HG03354 (cell line): ENCODE measurements around the gene XIRP2.
A peak's percentile ranks its signal among the peaks of the same experiment; 100 is the strongest.

Experiments used
- ATAC-seq: cut with Tn5 transposase; IDR thresholded peaks from one replicate; pipeline ENCODE4 v1.9.1; 2021; ENCODE audit warnings: mild to moderate bottlenecking; ENCODE audit not compliant: unreplicated experiment, poor library complexity, severe bottlenecking

XIRP2 gene

DNA sequence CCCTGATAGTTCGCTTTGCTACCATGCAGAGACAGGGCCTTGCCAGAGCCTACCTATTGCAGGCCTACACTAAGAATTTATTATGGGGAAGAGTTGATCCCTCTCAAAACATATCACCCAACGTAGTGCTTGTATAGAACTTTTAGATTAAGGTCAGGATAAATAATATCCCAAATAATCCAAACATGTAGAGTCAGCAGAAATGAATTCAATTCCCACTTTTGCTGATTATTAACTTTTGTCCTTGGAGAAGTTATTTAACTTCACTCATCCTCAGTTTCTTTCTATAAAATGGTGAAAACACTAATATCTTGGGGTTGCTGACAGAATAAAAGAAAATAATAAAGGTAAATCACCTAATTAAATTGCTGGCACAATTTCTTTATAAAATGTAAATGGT is 294.1 kb downstream of the XIRP2 start:
- no peak for ATAC-seq

DNA sequence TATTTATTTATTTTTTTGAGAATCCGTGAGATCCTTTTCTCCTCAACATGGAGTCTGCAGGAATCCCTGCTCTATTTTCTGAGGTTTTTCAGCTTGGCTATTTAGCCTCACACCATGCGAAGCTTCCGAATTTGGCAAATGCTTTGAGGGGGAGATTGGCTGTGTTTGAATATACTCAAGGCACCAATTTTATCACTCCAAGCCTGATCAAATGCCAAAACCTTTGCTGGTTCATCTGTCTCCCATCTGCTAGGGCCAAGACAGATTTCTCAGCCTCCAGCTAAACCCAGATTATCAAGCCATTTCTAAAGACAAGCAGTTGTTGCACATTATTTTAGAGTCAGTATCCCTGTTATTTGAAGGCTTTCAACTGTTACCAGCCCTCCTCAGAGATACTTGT is 295.7 kb downstream of the XIRP2 start:
- no peak for ATAC-seq

DNA sequence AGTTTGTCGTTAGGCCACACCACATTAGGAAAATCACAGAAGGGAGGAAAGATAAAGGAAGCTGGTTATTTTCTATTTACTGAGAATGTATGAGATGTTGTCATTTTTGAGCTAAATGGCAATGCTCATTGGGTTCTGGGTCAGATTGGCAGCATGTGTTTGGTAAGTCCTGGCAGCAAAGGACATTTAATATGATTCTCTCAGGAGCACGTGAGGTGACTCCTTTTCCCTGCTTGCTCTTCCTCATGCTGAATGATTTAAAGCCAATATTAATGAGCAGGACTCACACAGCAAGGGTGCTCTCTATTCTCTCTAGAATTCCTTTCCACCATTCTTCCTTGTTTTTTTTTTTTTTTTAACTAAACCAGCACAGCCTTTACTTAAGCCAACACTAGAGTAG is 298.2 kb downstream of the XIRP2 start:
- ATAC-seq: no peak

DNA sequence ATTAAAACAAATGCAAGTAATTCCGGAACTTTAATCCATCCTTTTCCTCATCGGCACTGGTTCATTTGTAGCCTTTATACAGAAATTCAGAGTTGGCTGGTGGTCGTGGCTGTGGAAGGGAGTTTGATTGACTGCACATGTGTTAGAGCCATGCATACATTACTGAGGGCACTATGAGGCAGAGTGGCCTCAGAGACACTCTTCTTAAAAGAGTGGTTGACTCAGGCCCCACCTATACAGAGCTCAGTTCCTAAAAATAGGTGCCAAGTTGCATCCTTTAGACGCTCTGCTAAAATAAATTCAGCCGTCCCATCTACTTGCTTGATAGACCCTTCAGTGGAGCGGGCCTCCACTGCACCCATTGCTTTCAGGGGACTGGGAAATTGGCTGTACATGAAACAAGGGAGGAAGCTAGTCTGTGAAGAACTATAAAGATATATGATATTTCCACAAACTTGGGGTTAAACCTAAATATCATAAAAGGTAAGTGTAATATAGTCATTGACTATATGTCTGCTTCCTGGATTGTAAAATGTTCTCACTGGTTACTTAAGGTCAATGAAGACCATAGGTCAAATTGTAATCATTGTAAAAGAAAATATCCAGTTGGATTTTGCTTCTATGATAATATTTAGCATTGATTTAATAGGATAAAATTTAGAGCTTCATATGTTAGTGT is 298.9 kb downstream of the XIRP2 start:
- no peak for ATAC-seq

DNA sequence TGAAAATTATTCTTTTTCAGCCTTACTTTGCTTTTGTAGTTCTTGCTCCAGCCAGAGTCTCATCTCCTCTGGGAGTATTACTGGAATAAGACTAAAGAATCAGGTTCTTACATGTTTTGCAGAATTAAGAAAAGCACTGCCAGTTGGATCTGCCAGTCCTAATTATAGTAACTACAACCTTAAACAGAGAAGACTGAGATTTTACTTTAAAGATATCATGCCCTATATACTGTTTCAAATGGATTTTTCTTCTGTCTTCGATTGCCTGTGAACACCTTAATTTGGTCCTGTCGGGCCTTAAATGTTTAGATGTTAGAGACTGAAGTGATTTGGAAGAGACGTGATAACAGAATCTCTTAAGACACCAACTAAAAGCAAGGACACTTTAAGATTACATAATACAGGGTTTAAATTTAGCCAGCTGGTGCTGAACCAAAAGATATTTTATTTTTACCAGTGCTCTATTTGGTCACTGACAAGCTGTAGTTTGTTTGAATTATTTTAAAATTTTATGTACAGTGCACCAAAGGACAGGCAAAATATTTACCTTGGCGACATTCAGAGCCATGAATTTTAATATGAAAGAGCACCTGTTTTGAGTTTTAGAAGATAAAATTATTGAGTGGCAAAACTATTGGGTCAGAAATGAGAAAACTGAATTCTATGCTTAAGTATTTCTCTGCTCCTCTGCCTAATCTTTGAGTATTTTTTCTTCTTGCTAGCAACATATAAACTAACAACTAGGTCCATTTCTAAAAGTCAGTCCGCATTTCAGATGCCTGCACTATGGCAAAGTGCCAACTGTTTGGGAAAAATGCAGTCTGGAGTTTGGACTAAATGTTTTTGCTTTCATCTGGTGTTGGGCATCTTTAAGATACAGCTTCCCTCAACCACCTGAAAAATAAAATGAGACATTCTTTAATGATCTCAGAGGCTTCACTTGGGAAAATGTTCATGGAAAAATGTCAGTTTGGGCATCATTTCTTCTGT is 300.0 kb downstream of the XIRP2 start:
- ATAC-seq: no peak

DNA sequence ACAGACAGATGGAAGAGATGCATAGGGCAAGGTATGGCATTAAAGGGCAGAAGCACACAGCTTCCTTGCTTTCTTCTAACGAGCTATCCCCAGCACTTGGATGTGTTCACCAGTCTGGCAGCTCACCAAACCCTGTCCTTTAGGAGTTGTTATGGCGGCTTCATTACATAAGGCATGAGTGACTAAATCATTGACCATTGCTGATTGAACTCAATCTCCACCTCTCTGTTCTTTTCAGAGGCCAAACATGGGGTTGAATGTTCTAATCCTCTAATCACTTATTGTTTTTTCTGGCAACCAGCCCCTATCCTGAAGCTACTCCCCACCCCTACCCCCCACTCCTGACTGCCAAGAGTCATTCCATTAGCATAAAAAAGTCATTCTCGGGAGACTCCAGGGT is 301.8 kb downstream of the XIRP2 start:
- no peak for ATAC-seq

DNA sequence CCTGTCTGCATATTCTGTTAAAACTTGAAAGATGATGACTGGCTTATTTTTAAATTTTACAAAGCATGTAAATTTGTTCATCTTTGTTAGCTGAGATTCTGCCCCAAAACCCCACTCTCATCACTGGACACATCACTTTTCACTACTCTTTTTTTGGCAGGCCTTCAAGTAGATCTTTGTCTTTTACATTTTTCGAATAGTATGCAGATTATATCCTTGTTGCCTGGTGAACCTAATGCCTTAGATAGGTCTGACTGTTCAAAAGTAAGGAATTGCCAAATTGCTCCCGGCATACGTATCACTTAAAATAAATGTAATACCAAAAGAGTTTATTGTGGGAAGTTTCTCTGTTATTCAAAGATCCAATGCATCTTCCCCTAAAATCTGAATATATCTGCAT is 303.3 kb downstream of the XIRP2 start:
- no peak for ATAC-seq

DNA sequence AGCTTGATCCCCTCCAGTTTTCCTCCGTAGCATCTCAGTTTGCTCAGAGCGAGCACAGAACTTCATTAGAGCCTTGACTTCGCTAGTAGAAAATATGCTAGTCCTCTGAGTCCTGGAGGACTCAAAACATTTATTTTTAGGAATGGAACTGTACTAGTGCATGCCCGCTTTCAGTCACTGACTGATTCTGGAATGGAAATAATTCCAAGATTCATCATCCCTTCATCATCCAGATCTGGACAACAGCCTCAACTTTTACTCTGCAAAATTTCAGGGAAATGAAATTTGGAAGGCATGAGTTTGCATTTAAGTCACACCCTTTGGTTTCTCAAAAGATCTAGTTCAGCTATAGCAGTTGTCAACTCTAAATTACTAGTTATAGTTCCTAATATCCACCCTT is 304.6 kb downstream of the XIRP2 start:
- ATAC-seq: no peak

DNA sequence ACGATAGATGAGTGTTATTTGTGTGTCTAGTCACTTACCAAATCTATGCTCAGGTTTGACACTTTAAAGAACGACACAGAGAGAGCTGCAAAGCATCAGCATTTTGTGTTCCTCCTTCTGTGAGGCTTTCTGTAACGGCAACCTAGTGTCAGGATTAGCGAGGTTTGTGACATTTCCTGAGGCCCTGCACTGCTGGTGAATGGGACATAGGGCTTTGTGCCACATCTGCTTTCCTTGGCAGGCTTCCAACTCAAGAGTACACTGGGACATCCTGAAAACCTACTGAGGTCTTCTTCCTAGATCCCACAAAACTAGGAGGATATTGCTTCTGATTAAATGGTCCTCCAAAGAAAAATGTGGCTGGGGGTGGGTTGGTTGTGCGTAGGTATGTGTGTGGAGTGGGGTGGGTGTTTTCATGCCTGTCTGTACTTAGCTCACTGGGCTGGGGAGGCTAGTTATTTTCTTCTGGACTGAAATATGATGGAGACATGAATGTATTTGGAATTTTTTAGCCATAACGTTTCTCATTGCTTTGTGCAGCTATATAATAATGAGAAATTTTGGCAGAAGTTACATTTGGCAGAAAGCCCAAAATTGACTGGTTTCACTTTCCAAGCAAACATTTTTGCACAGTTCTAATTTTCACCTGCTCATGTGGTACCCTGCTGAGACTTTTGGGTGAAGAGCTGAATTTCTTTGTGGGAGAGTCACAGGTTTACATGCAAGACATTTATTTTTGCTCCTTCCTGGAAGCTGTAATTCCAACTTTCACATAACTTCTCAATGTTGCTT is 308.4 kb downstream of the XIRP2 start:
- no peak for ATAC-seq

DNA sequence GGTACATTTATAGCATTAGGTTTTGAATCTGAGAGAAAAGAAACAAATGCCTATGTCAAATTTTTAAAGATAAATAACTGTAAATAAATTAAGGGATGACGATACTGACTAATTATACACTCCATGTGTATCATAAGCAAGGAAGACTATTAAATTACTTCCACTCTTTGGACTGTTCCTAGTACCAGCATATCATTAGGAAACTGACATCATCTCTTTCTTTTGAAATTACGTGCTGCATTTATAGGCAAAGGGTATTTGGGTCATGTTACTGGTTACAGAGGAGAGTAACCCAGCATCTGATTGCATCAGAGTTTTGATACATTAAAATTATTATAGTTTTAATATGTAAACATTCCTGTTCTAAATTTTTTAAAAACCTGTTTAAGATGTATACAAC is 309.7 kb downstream of the XIRP2 start:
- ATAC-seq: no peak

DNA sequence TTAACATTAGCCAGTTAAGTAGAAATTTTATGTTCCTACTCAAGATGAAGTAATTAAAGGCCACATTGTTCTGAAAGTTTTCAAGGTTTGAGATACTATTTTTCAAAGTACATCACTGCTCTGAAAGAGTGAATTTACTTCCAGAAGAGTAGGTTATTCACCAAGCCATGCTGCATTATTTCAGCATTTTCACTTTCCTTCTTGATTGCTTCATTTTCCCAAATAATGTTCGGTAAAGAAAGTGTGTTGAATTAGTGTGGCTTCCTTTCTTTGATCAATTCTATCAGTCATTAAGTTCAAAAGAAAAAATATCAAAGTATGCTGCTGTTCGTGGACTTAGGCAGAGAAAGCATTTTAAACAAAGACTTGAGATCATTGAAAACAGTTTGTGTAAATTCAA is 310.3 kb downstream of the XIRP2 start:
- no peak for ATAC-seq

DNA sequence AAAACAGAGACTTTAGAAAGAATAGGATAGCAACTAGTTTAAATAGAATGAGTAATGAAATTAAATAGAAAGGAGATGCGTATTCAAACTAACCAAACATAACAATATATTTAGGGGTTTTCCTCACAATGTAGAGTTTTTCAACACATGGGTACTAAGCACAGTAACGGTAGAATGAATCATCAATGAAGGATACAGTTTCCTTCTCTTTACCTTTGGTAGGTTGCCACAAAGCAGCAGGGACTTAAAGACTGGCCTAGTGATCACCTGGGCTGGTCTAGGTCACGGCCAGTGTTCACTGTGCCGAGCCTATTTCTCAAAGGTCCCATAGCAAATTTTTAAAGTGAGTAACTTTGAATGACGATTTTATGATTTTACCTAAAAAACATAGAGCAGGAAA is 311.7 kb downstream of the XIRP2 start:
- no peak for ATAC-seq

DNA sequence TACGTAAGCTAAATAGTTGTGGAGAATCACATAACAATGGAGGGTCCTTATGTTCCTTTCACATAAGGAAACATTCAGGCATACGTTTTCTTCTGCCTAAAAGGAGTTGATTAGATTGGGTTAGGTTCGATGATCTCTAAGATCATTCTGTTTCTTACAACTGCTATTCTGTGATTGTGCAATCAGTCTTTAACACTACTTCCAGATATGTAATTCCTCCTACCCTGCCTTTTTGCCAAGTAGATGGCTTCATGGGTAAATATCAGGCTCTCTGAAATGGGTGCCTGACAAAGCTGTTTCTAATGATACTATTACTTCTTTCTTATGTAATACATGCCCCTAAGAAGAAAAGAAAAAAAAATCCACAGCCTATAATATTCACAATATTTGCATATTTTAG is 321.5 kb downstream of the XIRP2 start:
- ATAC-seq: no peak

DNA sequence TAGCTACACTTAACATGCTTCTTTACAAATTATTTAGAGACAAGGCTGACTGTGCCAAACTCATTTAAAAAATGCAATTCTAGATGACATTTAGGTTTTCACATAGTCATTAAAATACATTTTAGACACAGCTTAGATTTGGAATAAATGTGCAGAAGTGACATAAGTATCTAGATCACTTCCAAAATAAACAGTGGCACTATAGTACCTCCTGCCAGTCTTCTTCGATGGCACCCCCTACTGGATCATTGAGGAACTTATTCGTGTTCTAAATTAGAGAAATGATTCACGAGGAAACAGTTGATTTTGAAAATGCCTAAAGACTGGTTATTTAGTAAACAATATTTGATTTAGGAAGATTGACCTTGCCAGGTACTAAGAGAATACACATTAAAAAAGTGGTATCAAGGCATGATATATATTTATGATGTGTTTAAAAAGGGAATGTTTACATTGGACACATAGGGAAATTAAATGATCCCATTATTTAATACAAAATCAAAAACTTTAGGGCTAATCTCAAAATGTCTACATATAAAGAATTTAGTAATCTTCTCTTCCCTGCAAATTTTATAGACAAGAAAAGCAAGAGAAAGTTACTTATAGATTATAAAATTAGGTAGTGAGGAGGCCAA is 323.9 kb downstream of the XIRP2 start:
- ATAC-seq: peak; percentile 91

DNA sequence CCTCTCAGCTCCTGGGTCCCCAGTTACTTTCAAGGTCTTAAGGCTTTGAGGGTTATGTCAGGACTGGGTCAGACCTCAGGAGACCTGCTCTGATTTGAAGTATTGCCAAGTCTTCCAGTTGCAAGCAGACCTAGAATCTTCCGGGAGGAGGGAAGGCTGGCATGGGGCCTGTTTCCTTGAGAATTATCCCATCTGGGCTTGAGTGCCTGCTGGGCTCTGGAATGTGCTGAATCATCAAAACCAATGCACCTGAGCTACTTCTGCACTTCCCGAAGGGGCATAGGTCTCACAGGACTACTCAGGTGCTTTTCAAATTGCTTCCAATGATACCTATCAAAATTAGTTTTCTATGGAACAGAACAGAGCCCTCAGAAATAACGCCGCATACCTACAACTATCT is 327.3 kb downstream of the XIRP2 start:
- ATAC-seq: no peak

DNA sequence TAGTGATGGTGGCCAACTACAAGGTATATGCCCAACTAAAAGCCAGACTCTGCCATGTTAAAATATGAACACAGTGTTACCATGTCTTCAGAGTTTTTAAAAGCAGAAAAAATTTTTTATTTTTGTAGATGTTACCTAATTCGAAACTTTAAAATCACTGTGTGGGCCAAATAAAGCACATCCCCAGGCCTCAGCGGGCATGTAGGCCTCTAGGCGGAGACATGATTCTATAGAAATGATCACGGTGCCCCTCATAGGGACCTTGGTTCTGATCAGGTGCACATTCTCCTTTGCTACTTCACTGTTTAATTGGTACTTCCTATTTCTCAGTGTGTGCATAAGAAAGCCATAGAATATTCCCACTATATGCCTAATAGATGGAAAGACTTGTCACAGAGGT is 349.2 kb downstream of the XIRP2 start:
- ATAC-seq: no peak

DNA sequence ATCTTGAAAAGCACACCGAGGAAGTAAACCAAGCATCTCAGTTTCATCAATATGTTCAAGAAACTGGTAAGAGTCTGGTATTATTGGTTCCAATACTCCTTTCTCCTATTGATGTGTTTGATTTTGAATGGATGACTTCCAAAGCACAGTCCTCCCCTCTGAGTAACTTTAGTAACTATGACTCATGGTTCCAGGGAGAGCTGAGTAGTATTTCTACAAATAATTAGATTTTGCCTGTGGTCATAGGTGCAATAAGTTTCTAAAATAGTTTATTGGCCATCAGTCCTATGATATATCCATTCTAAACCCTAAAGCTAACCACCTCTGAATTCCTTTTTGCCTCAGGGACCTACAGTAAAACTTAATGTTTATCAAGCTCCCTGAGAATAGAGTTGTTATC is 352.4 kb downstream of the XIRP2 start:
- no peak for ATAC-seq

DNA sequence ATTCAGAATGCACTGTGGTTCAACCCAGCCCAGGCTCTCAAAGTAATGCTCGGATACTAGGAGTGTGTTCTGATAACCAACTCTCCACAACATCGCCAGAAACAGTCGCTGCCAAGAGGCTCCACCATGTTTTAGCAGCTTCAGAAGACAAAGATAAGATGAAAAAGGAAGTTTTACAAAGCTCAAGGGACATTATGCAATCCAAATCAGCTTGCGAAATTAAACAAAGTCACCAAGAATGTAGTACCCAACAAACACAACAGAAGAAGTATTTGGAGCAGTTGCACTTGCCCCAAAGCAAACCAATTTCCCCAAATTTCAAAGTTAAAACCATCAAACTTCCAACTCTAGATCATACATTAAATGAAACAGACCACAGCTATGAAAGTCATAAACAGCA is 360.9 kb downstream of the XIRP2 start:
- ATAC-seq: no peak

DNA sequence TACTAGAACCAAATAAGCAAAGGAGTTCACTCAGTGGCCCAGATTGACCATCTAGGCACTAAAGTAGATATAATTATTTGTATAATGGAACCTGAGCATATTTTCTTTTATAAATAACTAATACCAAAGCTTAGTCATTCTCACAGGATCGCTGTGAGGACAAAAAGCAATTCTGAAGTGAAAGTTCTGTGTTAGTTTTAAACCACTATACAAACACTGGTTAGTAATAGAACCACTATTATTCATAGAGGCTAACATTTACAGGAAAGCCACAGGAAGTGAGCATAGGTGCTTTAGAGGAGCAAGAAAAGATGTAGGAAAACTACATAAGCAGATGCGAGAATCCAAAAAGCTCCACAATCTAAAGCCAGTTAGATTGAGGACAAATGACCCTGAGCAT is 364.7 kb downstream of the XIRP2 start:
- no peak for ATAC-seq

DNA sequence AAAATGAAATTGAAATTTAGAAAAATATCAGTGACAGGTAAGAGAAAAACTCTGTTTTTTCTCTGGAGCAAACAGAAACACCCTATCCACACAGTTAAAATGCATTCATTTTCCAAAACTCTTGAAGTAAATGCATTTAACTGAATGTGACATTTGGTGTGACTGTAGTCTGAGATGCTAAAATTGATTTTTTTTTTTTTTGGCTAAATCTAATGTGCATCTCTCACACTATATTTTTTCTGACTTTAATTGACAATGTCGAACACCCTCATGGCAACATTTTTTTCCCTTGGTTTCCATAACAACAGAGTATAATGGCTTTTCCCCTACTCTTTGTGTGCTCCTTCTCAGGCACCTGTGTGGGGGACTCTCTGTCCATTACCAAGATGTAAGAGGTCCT is 366.4 kb downstream of the XIRP2 start:
- no peak for ATAC-seq
